Stomach (tissue), 9 donors: ENCODE measurements around the gene PANK4. TPM values are rescaled to one million over a fixed set of nuclear protein-coding genes. Genes with fewer than 3 reads are reported as not detected.

Experiments used
- DNase-seq, 2 donors: peaks; one replicate each; pipeline versions ENCODE4 v3.0.0 to v3.0.0-alpha.2; 2013 to 2019
- H3K27ac ChIP-seq, 5 donors: fragments of 200-600 bp in 4 of 5; sonication (generic) in 4 of 5; one replicate each; pipeline ENCODE4 v1.5.1; 2013 to 2019; ENCODE audit warnings: mild to moderate bottlenecking in 1 of 5, moderate library complexity in 1 of 5
- H3K27me3 ChIP-seq, 3 donors: fragments of 200-600 bp; sonication (generic); one replicate each; pipeline ENCODE4 v1.5.1; 2017 to 2019; ENCODE audit warnings: mixed run types in 1 of 3
- H3K36me3 ChIP-seq, 4 donors: fragments of 200-600 bp; sonication (generic); 1 replicate in 3 of 4; 2 replicates in 1 of 4; pipeline ENCODE4 v1.5.1; 2016 to 2019
- H3K4me1 ChIP-seq, 4 donors: fragments of 200-600 bp; sonication (generic); one replicate each; pipeline ENCODE4 v1.5.1; 2016 to 2019
- H3K4me3 ChIP-seq, 4 donors: fragments of 200-600 bp; sonication (generic) in 3 of 4; one replicate each; pipeline ENCODE4 v1.5.1; 2016 to 2019; ENCODE audit warnings: mild to moderate bottlenecking in 1 of 4
- H3K9me3 ChIP-seq, 4 donors: fragments of 200-600 bp; sonication (generic); one replicate each; pipeline ENCODE4 v1.5.1; 2016 to 2019
- CTCF ChIP-seq, 7 experiments: fragments of 450-650 bp in 4 of 7; fragments of 200-600 bp in 3 of 7; sonication (generic) in 3 of 7; IDR thresholded peaks; one replicate each; pipeline ENCODE4 v1.5.1; 2016 to 2019; ENCODE audit warnings: antibody characterized with exemption in 7 of 7, control low read depth in 2 of 7, mild to moderate bottlenecking in 1 of 7
- EP300 ChIP-seq: sonication (generic); formaldehyde crosslinking; IDR thresholded peaks from one replicate; pipeline ENCODE4 v1.6.1; 2017; ENCODE audit warnings: antibody characterized with exemption
- POLR2A ChIP-seq, 4 donors: fragments of 450-650 bp; IDR thresholded peaks; one replicate each; pipeline ENCODE4 v1.6.1; 2016; ENCODE audit warnings: antibody characterized with exemption in 4 of 4, control low read depth in 2 of 4, mild to moderate bottlenecking in 1 of 4, moderate library complexity in 1 of 4
- POLR2AphosphoS5 ChIP-seq, 3 donors: sonication (generic); formaldehyde crosslinking; IDR thresholded peaks; one replicate each; pipeline ENCODE4 v1.6.1; 2016; ENCODE audit warnings: antibody characterized with exemption in 3 of 3
- WGBS, 5 donors: extraction: QIAGEN DNeasy Blood & Tissue Kit in 3 of 5; methylation state at CpG; one replicate each; pipeline versions ENCODE4 v1.1.5 to v1.1.7; 2013 to 2018; 5-methylcytosine and 5-hydroxymethylcytosine counted together
- intact Hi-C: fragments of 100-400 bp; cut with DNase I; formaldehyde crosslinking; loops from one replicate; pipeline ENCODE4 v1.15.1; 2023; ENCODE audit warnings: low total_unique reads
- polyA plus RNA-seq, 3 donors: library from polyadenylated mRNA; stranded (reverse); fragments of 200-250 nt; gene quantifications; one replicate each; pipeline ENCODE4 v1.2.3, GENCODE V29; 2013
- total RNA-seq, 5 donors: library from RNA; depleted of rRNA; stranded (reverse); fragments of >200 nt; gene quantifications; one replicate each; pipeline versions ENCODE4 v1.1.0 to v1.2.3, GENCODE V29; 2014 to 2016
- donor health status: healthy with polysubstance abuse.
- donor health status: Bipolar disorder and iron deficiency.
- donor health status: healthy.

PANK4 gene
- total and polyA plus RNA-seq, 8 donors = 6.4 to 86.0 (median 19.5) TPM

DNA sequence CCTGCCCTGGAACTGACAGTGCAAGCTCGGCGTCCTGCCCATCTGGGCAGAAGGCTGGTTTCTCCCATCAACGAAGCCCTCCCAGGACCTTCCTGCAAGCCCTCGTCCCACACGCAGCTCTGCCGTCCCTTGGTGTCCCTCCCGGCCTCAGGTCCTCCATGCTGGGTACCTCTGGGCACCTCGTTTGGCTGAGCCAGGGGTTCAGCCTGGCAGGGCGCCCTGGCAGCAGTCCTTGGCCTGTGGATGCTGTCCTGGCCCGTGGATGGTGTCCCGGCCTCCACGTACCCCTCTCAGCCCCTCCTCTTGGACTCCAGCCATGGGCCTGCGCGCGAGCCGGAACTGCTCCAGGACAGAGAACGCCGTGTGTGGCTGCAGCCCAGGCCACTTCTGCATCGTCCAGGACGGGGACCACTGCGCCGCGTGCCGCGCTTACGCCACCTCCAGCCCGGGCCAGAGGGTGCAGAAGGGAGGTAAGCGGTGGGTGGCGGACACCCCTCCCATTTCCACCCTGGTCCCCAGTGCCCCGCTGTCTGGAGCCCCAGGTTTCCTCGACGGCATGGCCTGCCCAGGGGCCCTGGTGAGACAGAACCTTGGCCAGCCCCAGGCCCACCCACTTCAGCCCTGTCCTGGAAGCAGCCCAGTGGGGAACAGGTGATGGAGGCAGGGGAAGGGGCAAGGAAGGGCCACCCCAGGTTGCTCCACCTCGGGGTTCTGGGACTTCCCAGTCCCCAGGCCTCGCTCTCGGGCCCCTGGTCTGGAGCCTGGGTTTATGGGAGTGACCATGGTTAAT is 33.3 kb upstream of the PANK4 start:
- H3K4me1 ChIP-seq = peaks cover 35 to 54% (median 48%) of the 10 kb centered on the region in 4 donors
- no peak for TF ChIP-seq CTCF (IDR thresholded peaks at IDR 0.05)
- no peak for TF ChIP-seq EP300
- no peak for TF ChIP-seq POLR2AphosphoS5 (IDR thresholded peaks at IDR 0.05)
- TF ChIP-seq POLR2A (IDR thresholded peaks at IDR 0.05) = no peak
- H3K9me3 ChIP-seq = no peaks in the 10 kb centered on the region
- WGBS, 5 donors = 68 to 88% (median 76%) methylated on average over 24 to 35 of the region's 35 CpGs
- peak overlapping the region in 1 of 4 donors; percentile 6 for H3K4me3 ChIP-seq
- H3K27ac ChIP-seq = no peak overlapping the region
- DNase-seq = no peak
- intact Hi-C loops = no loop called here
- no peaks in the 10 kb centered on the region for H3K27me3 ChIP-seq
- peaks cover 33 to 65% (median 60%) of the 10 kb centered on the region in 4 donors for H3K36me3 ChIP-seq

DNA sequence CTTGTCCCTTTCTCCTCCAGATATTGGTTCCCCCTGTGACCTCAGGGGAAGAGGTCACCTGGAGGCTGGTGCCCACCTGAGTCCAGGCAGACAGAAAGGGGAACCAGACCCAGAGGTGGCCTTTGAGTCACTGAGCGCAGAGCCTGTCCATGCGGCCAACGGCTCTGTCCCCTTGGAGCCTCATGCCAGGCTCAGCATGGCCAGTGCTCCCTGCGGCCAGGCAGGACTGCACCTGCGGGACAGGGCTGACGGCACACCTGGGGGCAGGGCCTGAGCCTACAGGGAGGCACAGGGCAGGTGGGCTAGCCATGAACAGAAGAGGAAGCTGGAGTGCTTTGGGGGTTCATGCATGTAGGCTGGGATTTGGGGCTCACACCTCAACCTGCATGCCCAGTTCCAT is 32.5 kb upstream of the PANK4 start:
- Histone ChIP-seq H3K27ac (no peak overlapping the region), H3K36me3 (peaks cover 33 to 62% (median 59%) of the 10 kb centered on the region in 4 donors), H3K27me3 (no peaks in the 10 kb centered on the region), H3K4me1 (peaks cover 35 to 59% (median 55%) of the 10 kb centered on the region in 4 donors), H3K4me3 (peak overlapping the region in 1 of 4 donors; percentile 6), H3K9me3 (no peaks in the 10 kb centered on the region)
- intact Hi-C loops = no loop called here
- TF ChIP-seq EP300 (no peak), POLR2AphosphoS5 (IDR thresholded peaks at IDR 0.05) (no peak), CTCF (IDR thresholded peaks at IDR 0.05) (no peak), POLR2A (IDR thresholded peaks at IDR 0.05) (no peak)
- WGBS, 5 donors = 81 to 96% (median 91%) methylated on average over 4 to 6 of the region's 6 CpGs
- DNase-seq = no peak

GRCh38 chr1:2558420-2558819 is 32.0 kb upstream of the PANK4 start:
- peak overlapping the region in 1 of 5 donors; percentile 95 for H3K27ac ChIP-seq
- WGBS, 5 donors = 91 to 94% (median 93%) methylated on average over 10 to 12 of the region's 12 CpGs
- no peaks in the 10 kb centered on the region for H3K9me3 ChIP-seq
- H3K36me3 ChIP-seq = peaks cover 30 to 57% (median 55%) of the 10 kb centered on the region in 4 donors
- H3K27me3 ChIP-seq = no peaks in the 10 kb centered on the region
- TF ChIP-seq CTCF (IDR thresholded peaks at IDR 0.05) (no peak), POLR2AphosphoS5 (IDR thresholded peaks at IDR 0.05) (no peak), POLR2A (IDR thresholded peaks at IDR 0.05) (no peak), EP300 (no peak)
- intact Hi-C loops = no loop called here
- no peak for DNase-seq
- peaks cover 35 to 59% (median 55%) of the 10 kb centered on the region in 4 donors for H3K4me1 ChIP-seq
- peak overlapping the region in 1 of 4 donors; percentile 71 for H3K4me3 ChIP-seq

DNA sequence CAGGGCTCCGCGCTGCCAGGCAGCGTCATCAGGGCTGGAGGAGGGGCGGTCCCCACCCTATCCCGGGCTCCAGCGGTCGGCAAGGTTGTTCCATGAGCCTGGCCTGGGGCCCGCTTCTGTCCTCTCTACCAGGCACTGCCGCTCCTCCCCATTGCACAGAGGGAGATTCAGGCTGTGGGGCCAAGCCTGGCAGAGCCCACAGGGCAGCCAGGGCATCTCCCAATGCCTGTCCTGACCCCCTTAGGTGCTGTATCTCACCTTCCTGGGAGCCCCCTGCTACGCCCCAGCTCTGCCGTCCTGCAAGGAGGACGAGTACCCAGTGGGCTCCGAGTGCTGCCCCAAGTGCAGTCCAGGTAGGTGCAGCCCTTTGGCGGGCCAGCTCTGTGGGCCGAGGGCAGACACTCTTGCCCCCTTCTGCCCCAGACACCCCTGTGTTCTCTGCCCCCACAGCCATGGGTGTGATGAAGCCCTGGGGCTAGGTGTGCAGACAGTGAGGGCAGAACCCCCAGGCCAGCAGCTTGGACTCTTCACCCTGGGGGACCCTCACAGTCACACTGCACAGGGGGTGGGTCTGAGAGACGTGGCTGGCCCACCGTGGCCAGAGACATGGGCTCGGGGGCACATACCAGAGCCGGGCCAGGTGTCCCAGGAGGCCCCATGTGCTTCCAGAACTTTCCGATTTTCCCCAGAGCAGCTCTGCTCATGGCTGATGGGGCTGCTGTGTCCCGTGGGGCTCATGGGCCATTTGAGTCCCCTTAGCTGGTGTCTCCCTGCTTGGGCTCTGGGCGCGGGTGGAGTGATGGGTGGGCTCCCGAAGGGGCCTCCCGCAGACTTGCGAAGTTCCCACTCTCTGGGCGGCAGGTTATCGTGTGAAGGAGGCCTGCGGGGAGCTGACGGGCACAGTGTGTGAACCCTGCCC is 31.3 kb upstream of the PANK4 start:
- H3K27ac ChIP-seq = peak overlapping the region; percentile 92 to 98 (median 95)
- peaks cover 35 to 59% (median 55%) of the 10 kb centered on the region in 4 donors for H3K4me1 ChIP-seq
- peak overlapping the region; percentile 62 to 78 (median 72) for H3K4me3 ChIP-seq
- intact Hi-C loops = no loop called here
- H3K9me3 ChIP-seq = no peaks in the 10 kb centered on the region
- TF ChIP-seq POLR2A (IDR thresholded peaks at IDR 0.05) (no peak), POLR2AphosphoS5 (IDR thresholded peaks at IDR 0.05) (peak in 1 of 3 donors; percentile 16), EP300 (no peak), CTCF (IDR thresholded peaks at IDR 0.05) (no peak)
- peaks cover 24 to 51% (median 48%) of the 10 kb centered on the region in 4 donors for H3K36me3 ChIP-seq
- no peaks in the 10 kb centered on the region for H3K27me3 ChIP-seq
- WGBS, 5 donors = 63 to 76% (median 70%) methylated on average over 19 to 30 of the region's 30 CpGs
- DNase-seq = peak; percentile 75 to 81
